GM08714 (cell line): ENCODE measurements around the gene CALCA.
"Not testable (repeated sequence)": the region's sequence is repeated elsewhere in the genome, so short reads cannot be mapped to it uniquely, and the experiment has no call there.

ENCODE experiments used
- H3K4me3 ChIP-seq: fragments of 200-500 bp; sonication (Bioruptor generic); 2 replicates; pipeline ENCODE4 v1.5.1; 2014; ENCODE audit warnings: mild to moderate bottlenecking, low read length, inconsistent platforms
- ZNF274 ChIP-seq: IDR thresholded peaks from 2 replicates; pipeline ENCODE4 v1.6.1; 2012; ENCODE audit warnings: mild to moderate bottlenecking, low read depth, low read length

The CALCA gene

DNA sequence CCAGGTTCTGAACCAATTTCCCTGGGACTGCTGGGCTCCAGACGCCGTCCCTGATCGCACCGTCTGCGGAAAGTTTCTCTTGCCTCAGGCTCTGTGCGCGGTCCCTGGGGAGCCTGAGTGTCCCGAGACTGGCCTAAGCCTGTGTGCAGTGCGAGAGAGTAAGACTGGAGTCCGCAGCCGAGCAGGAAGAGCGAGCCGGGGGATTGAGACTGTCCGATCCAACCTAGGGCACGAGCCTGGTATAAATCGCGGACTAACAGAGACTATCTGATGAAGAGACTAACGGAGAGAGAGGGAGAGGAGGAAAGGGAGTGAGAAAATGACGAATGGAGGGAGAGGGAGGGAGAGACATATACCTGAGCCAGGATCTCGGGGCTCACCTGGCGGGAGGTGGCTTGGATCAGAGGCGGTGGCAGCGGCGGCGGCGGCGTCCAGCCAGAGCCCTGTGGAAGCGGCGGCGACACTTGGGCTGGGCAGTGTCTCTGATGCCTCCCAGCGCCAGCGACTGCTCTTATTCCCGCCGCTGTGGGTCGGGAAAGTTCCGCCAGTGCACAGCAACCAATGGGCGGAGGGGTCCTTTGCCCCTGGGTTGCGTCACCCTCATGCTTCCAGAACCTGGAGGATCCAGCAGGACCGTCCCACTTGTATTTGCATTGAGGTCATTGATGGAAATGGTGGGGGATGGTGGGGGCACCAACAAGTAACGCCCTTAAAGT is at the start of gene CALCA:
Gene CALCA (minus strand): TSS at position 487 of the 716 bp plus-strand sequence. CDS start 1,159 bp downstream, outside the sequence.
- no peak for TF ChIP-seq ZNF274
- no peak within 1 kb of the TSS; the same call in 1 of the 2 replicates for H3K4me3 ChIP-seq

- no peak overlapping the region for H3K4me3 ChIP-seq
- TF ChIP-seq ZNF274: no peak
These were observed 44.0 kb upstream of the CALCA start for GRCh38 chr11:15016200-15016599.

DNA sequence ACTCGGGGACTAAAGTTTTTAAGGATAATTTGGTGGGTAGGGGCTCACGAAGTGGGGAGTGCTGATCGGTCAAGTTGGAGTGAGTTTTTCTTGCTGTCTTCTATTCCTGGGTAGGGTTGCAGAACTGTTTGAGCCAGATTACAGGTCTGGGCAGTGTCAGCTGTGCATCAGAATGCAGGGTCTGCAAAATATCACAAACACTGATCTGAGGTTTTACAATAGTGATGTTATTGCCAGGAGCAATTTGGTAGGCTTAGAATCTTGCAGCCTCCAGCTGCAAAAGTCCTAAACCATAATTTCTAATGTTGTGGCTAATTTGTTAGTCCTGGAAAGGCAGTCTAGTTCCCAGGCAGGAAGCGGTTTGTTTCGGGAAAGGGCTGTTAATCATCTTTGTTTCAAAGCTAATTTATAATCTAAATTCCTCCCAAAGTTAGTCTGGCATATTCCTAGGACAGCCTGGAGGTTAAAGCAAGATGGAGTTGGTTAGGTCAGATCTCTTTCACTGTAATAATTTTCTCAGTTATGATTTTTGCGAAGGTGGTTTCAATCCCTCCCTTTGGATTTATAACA is 39.7 kb upstream of the CALCA start:
- no peak for TF ChIP-seq ZNF274
- no peak overlapping the region for H3K4me3 ChIP-seq

GRCh38 chr11:15010865-15011264 is 38.7 kb upstream of the CALCA start:
- no peak for TF ChIP-seq ZNF274
- H3K4me3 ChIP-seq: no peak overlapping the region

DNA sequence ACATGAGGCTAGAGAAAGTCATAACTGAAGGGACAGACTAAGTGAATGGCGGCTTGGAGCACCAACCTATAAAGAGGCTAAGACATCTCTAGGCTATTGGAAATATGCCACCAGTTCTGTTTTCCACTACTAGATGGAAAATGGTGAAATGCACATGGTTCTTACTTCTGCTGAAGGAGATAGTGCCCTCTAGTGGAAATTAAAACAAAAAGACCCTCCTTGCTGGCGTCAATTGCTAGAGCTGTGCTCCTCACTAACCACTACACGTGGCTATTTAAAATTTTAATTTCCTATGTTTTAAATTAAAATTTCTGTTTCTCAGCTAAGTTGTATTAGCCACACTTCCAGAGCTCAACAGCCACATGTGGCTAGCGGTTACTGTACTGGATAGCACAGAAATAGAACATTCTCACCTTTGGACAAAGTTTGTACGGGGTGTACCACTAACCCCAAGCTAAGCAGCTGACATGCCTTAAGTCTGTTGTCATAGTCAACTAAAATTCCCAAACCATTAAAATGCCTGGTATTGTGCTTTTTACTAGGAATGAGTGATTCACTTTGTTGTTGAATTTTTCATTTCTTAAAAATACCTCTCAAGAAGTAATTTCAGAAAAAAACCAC is 34.1 kb upstream of the CALCA start:
- TF ChIP-seq ZNF274: no peak
- H3K4me3 ChIP-seq: no peak overlapping the region

GRCh38 chr11:14988133-14988532 is 16.0 kb upstream of the CALCA start:
- not testable (repeated sequence) for H3K4me3 ChIP-seq

- H3K4me3 ChIP-seq: no peak overlapping the region
- TF ChIP-seq ZNF274: no peak
These were observed 9.4 kb upstream of the CALCA start for GRCh38 chr11:14981507-14981906.

DNA sequence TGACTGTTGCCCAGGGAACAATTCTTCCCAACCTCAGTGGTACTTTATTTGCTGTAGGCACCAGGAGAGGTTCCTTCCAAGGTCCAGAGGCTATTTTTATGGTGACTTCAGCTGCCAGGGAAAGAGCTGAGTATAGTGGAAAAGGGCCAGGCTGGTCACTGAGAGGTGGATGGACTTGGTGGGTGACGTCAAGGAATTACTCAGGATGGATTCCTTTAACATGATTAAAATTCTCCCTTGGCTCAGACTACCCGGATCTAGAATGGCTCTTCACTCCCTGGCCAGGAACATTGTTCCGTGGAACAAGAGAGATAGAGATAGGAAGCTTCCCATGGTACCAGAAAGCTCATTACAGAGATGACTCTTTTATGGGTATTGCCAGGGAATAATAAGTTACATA is 8.7 kb upstream of the CALCA start:
- no peak overlapping the region for H3K4me3 ChIP-seq
- no peak for TF ChIP-seq ZNF274

DNA sequence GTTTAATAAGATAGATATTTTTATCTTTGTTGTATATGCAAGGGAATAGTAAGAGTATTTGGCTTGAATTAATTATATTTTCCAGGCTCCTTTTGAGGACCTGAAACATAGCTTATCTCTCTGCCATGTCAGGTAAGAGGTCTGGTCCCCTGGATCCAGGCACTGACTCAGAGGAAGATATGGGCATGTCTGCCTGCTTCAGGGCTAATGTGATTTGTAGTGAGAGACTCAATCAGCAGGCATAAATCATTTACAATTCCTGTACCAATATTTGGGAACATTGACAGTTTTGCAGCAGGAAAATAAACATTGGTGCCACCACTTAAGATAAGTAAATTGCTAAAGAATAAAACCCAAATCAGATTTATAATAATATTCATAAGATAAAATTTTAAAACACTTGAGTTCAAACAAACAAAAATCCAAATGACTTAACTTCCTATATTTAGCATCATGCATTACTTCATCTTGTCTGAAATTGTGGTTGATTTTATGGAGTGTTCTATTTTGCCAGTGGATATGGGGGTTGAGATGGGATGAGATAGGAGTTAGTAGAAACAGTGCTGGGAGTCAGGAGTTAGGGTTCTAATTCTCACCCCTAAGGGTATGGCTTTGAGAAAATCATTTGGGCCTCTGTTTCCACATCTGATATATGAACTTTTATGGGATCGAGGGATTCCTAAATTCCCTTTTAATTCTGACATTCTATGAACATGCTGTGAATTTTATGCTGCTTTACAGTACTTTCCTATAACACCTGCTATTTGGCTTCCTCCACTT is 5.1 kb upstream of the CALCA start:
- TF ChIP-seq ZNF274: no peak

GRCh38 chr11:14975252-14975587 is 3.1 kb upstream of the CALCA start:
- no peak overlapping the region for H3K4me3 ChIP-seq
- TF ChIP-seq ZNF274: no peak

More for the DNA sequence above, 5.1 kb upstream of the CALCA start:
- no peak overlapping the region for H3K4me3 ChIP-seq

DNA sequence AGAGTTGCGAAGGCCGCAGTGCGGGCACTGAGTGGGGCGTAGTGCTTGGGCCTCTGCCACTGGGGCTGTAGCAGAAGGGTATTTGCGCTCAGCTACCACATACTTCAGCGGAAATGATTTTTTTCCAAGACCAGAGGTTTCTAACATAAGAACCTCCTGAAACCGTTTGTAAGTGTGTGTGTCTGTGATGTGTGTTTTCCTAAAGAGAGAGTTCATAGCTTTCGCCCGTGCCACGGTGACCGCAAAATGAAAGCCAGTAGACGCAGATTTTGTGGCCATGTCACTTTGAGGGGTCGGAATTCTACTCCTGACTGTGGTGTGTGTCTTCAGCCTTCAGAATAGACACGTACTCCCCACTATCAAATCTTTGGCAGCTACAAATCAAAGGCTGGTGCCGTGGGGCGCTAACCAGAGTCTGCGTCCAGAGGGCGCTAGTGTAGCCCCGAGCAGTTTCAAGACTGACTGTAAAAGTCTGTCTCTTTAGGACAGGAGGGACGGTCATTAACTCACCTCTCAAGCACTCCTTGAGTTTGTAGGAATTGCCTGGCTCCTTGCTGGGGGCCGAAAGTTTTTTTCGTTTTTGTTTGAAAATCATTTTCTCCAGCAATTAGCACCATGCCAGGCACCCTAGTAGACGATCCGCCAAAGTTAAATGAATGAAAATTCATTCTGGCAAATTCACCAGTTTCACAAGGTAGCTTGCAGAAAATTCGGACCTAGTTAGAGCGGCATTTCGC is 2.5 kb upstream of the CALCA start:
- no peak overlapping the region; the same call in 1 of the 2 replicates for H3K4me3 ChIP-seq

GRCh38 chr11:14973621-14974514 is 1.7 kb upstream of the CALCA start:
- no peak overlapping the region; the same call in 1 of the 2 replicates for H3K4me3 ChIP-seq
- TF ChIP-seq ZNF274: no peak

More for the DNA sequence above, 2.5 kb upstream of the CALCA start:
- TF ChIP-seq ZNF274: no peak
